ENCODE results near the gene GREB1L.

DNA sequence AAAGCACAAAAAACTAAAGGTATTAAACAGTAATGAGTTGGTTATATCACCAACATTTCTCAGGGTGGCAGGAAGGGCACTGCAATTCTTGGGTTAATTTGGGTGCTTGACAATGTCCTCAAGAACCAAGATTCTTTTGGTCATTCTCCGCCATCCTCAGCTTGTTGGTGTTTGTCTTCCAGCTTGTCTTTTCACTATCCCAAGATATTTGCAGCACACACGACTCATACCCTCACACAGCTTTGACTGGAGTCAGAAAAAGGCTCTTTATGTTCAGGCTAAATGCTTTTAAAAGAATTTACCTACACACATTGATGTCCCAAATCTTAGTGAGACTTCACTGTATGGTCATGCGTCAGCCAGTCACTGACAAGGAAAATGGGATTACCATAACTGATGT, 12.5 kb downstream of the GREB1L start:
- TF ChIP-seq EZH2phosphoT487 (IDR thresholded peaks at IDR 0.05; ENCODE audit: borderline replicate concordance, low read depth) (no peak), JUND (IDR thresholded peaks at IDR 0.05) (no peak), RAD21 (IDR thresholded peaks at IDR 0.05; ENCODE audit: low read length) (no peak), GABPA (IDR thresholded peaks at IDR 0.05; ENCODE audit: low read depth) (no peak), SMC3 (IDR thresholded peaks at IDR 0.05; ENCODE audit: low read depth, low read length) (no peak), YY1 (IDR thresholded peaks at IDR 0.05; ENCODE audit: low read depth) (no peak), MXI1 (IDR thresholded peaks at IDR 0.05; ENCODE audit: low read depth, low read length) (no peak)
- TF ChIP-seq, protein P1, sequence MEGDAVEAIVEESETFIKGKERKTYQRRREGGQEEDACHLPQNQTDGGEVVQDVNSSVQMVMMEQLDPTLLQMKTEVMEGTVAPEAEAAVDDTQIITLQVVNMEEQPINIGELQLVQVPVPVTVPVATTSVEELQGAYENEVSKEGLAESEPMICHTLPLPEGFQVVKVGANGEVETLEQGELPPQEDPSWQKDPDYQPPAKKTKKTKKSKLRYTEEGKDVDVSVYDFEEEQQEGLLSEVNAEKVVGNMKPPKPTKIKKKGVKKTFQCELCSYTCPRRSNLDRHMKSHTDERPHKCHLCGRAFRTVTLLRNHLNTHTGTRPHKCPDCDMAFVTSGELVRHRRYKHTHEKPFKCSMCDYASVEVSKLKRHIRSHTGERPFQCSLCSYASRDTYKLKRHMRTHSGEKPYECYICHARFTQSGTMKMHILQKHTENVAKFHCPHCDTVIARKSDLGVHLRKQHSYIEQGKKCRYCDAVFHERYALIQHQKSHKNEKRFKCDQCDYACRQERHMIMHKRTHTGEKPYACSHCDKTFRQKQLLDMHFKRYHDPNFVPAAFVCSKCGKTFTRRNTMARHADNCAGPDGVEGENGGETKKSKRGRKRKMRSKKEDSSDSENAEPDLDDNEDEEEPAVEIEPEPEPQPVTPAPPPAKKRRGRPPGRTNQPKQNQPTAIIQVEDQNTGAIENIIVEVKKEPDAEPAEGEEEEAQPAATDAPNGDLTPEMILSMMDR (IDR thresholded peaks at IDR 0.05) = no peak
- TF ChIP-seq, protein P2, sequence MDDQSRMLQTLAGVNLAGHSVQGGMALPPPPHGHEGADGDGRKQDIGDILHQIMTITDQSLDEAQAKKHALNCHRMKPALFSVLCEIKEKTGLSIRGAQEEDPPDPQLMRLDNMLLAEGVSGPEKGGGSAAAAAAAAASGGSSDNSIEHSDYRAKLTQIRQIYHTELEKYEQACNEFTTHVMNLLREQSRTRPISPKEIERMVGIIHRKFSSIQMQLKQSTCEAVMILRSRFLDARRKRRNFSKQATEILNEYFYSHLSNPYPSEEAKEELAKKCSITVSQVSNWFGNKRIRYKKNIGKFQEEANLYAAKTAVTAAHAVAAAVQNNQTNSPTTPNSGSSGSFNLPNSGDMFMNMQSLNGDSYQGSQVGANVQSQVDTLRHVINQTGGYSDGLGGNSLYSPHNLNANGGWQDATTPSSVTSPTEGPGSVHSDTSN (IDR thresholded peaks at IDR 0.05) = no peak
- TF ChIP-seq, protein P3, sequence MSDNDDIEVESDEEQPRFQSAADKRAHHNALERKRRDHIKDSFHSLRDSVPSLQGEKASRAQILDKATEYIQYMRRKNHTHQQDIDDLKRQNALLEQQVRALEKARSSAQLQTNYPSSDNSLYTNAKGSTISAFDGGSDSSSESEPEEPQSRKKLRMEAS (IDR thresholded peaks at IDR 0.05; ENCODE audit: low read depth) = no peak

All from SK-N-SH (cell line).